IMR-90 (cell line): ENCODE results near the gene NUDT16.

Experiments used
- BHLHE40 ChIP-seq: fragments of 150-350 bp; IDR thresholded peaks from 2 replicates; pipeline ENCODE4 v1.6.1; 2016; ENCODE audit warnings: mild to moderate bottlenecking, low read depth, low read length
- POLR2A ChIP-seq: IDR thresholded peaks from 2 replicates; pipeline ENCODE4 v1.6.1; 2012; ENCODE audit warnings: mild to moderate bottlenecking, low read depth, low read length
- RAD21 ChIP-seq: IDR thresholded peaks from 2 replicates; pipeline ENCODE4 v1.6.1; 2012; ENCODE audit warnings: low read length, improper control_type of control experiment
- SMC3 ChIP-seq: fragments of 150-350 bp; IDR thresholded peaks from 2 replicates; pipeline ENCODE4 v1.6.1; 2016; ENCODE audit warnings: low read depth, mild to moderate bottlenecking, antibody characterized with exemption, low read length, moderate library complexity
- TF ChIP-seq, protein P1 (sequence below): conservative IDR thresholded peaks from 2 replicates; pipeline ENCODE4 v1.5.1; 2012; ENCODE audit warnings: mild to moderate bottlenecking, low read depth, low read length, improper control_type of control experiment
- TF ChIP-seq, protein P2 (sequence below): fragments of 150-350 bp; IDR thresholded peaks from 2 replicates; pipeline ENCODE4 v1.6.1; 2017; ENCODE audit warnings: mild to moderate bottlenecking, antibody characterized with exemption, low read length, low read depth

DNA sequence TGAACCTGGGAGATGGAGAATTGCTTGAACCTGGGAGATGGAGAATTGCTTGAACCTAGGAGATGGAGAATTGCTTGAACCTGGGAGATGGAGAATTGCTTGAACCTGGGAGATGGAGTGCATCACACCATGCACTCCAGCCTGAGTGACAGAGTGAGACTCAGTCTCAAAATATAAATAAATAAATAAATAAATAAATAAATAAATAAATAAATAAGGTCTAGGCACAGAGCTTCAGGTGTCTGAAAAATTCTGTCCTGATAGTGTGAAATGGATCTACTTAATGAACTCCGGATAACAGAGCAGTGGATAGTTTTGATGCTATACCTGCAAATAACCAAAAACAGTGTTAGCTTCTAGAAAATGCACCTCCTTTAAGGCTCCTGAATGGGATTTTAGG lies 24.3 kb upstream of the NUDT16 start:
- TF ChIP-seq, protein P1, sequence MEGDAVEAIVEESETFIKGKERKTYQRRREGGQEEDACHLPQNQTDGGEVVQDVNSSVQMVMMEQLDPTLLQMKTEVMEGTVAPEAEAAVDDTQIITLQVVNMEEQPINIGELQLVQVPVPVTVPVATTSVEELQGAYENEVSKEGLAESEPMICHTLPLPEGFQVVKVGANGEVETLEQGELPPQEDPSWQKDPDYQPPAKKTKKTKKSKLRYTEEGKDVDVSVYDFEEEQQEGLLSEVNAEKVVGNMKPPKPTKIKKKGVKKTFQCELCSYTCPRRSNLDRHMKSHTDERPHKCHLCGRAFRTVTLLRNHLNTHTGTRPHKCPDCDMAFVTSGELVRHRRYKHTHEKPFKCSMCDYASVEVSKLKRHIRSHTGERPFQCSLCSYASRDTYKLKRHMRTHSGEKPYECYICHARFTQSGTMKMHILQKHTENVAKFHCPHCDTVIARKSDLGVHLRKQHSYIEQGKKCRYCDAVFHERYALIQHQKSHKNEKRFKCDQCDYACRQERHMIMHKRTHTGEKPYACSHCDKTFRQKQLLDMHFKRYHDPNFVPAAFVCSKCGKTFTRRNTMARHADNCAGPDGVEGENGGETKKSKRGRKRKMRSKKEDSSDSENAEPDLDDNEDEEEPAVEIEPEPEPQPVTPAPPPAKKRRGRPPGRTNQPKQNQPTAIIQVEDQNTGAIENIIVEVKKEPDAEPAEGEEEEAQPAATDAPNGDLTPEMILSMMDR = no peak
- TF ChIP-seq POLR2A = no peak
- TF ChIP-seq, protein P2, sequence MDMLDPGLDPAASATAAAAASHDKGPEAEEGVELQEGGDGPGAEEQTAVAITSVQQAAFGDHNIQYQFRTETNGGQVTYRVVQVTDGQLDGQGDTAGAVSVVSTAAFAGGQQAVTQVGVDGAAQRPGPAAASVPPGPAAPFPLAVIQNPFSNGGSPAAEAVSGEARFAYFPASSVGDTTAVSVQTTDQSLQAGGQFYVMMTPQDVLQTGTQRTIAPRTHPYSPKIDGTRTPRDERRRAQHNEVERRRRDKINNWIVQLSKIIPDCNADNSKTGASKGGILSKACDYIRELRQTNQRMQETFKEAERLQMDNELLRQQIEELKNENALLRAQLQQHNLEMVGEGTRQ = no peak
- no peak for TF ChIP-seq RAD21
- TF ChIP-seq SMC3 = no peak
- TF ChIP-seq BHLHE40 = no peak
